Hematopoietic multipotent progenitor cell treated with erythropoietin and hydrocortisone succinate and interleukin-3 and kit ligand, for 15 days (in vitro differentiated cells): ENCODE results near the gene PRKCE.

Experiments used
- DNase-seq: peaks from one replicate; pipeline ENCODE4 v3.0.0-alpha.2; 2015; ENCODE audit warnings: low spot score

Gene PRKCE

DNA sequence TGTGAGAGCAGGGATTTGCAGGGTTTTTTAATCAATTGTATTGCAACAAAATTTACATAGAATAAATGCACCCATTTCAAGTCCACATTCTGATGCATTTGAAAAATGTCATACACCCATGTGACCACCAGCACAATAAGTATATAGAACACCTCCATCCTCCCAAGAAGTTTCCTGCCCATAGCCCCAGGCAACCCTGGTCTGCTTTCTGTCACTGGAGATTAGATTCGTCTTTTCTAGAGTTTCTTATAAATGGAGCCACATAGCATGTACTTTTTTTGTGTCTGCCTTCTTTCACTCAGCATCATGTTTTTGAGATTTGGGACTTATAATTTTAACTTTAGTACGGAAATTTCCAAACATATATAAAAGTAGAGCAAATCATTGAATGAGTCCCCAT lies 518.6 kb downstream of the PRKCE start:
- no peak for DNase-seq

- DNase-seq = no peak
Observed at GRCh38 chr2:46170611-46171350, 519.3 kb downstream of the PRKCE start.

DNA sequence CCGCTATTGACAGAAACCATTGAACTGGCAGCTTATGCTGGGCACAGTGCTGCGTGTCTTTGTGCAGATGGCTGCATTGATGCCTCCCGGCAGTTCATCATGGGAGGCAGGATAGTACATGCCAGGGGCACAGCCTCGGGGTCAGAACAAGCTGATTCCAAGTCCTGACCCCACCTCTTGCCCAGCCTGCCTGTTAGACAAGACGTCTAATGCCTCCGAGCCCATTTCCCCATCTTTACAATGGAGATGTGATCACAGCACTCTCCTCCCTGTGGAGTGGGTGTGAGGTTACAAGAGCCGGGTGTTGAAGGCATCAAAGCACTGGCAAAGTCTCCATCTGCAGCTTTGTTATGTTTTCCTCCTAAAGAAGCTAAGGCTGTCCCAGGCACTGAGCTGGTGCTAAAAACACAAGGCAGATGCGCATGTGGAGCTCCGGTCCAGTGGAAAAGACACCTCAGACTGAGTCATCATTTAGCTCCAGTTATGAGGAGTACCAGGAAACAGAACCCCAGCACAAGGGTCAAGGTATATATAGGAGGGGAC lies 520.0 kb downstream of the PRKCE start:
- DNase-seq = no peak

- no peak for DNase-seq
Observed at GRCh38 chr2:46171996-46172546, 520.6 kb downstream of the PRKCE start.

DNA sequence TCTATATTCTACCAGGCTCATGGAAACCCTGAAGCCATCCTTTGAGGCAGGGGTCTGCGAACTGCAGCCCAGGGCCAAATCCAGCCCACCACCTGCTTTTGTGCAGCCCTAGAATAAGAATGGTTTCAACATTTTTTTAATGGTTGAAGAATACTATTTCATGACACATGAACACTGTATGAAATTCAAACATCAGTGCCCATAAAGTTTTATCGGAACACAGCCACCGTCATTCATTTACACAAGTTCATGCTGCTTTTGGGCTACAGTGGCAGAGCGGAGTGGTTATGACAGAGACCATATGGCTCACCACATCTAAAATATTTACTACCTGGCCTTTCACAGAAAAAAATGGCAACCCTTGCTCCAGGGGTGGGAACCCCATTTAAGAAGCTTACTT lies 521.6 kb downstream of the PRKCE start:
- DNase-seq = no peak

DNA sequence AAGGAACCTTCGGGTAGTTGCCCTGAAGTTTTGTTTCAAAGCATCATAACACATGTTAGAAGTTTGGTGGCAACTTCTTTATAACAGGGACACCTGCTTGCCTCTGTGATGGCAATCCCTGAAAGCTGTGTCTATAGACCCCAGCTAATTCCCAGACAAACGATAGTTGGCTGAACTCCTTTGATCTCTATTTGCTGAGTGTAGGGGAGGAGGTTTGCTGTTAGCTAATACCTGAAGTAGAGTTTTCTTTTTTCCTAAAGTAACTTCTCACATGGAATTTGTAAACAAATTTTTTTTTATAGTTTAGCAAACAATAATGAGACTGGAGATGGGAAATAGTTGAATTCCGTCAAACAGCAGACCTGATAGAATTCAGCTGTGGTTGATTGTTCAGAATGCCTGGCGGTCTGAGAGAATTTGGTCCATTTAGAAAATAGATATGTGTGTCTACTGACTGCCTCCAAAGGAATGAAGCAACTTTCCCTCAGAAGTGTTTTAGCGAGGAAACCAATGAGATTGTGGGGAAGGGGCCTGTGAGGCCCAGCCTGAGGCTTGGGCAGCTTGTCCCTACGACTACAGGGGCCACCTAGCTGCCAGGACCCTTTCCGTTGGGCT lies 522.3 kb downstream of the PRKCE start:
- DNase-seq = no peak

DNA sequence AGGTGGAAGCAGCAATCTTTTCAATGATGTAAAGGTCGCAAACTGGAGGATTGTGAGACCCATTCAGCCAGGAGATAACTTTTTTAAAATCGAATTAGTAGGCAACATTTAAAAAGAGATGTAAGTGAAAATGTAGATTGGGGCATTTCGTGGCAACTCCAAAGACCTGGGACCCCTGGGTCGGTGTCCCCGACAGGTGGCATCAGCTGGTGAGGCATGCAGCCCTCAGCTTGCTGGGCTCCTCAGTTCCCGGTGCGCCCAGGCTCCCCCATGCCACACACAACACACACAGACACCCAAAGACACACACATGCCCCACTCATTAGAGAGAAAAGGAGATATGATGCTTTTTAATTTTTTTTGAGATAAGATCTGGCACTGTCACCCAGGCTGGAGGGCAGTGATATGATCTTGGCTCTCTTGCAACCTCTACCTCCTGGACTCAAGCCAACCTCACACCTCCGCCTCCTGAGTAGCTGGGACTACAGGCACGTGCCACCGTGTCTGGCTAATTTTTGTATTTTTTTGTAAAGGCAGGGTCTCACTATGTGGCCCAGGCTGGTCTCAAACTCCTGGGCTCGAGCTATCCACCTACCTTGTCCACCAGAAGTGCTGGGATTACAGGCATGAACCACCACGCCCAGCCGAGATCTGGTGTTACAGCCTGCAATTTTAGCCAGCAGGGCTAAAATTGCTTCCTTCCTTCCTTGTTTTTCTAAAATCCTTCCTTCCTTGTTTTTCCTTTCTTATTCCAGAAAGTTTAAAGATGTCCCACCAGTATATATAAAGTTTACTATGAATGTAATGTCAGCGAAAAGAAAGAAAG lies 523.1 kb downstream of the PRKCE start:
- DNase-seq = no peak

- DNase-seq = no peak
Observed at GRCh38 chr2:46175419-46175818, 523.9 kb downstream of the PRKCE start.

DNA sequence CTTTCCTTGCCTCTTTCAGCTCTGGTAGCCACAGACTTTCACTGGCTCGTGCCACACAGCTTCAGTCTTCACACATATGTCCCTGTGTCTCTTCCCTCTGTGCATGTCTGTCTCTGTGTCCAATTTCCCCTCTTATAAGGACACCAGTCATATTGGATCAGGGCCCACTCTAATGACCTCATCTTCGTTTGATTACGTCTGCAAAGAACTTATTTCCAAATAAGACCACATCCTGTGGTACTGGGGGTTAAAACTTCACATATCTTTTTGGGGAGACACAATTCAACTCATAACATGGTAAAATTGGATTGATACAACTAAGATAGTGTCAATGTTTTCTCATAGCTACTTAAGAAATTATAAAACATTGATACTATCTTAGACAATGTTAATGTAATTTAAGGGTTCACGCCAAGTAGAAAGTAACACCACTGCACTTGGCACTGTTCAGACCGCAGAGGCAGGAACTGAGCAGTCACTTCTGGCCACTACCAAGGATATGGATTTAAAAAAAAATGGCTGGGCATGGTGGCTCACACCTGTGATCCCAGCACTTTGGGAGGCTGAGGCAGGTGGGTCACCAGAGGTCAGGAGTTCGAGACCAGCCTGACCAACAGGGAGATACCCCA lies 526.1 kb downstream of the PRKCE start:
- DNase-seq = no peak

DNA sequence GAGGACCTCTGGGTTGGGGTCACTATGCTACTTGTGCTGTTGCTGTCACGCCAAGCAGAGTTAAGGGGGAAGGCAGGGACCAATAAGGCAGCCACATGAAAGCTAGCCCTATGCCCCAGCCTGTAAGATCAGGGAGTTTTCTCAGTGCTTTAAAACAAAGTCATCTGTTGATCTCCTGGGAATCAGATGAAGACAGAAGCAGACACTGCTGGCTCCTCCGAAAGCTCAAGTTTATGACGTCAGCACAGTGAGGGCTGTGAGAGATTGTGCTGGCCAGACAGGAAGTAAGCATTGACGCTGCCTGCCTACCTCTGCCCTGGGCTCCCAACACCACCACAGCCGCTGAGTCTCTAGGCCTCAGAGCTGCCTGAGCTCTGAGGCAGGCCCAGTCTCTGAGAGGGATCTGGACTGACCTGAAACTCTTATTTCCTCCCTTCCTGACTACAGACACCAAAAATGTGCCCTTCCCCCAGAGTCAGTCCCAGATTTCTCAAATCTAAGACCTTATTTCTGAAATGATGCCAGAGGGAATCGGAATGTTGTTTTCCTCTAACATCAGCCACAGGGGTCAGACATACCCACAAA lies 527.7 kb downstream of the PRKCE start:
- DNase-seq = no peak

- no peak for DNase-seq
Observed at GRCh38 chr2:46180189-46180588, 528.7 kb downstream of the PRKCE start.

DNA sequence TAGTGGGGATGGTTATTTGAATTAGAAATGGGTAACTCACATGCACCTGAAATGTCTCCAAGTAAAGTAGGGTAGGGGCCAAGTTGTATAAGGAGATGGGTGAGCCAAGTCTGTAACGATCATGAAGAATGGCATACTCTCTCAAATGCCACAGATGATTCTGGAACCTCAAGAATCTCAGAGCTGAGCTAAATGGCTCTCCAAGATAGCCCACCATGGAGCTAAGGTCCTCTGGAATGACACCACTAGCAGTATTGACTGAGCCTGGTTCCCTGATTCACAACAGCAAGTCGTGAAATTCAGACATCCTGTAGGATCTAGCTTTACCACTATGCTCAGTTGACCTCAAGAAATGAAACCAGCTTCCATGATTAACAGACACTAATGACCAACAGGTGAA lies 529.8 kb downstream of the PRKCE start:
- no peak for DNase-seq

GRCh38 chr2:46181789-46182530 lies 530.5 kb downstream of the PRKCE start:
- no peak for DNase-seq

DNA sequence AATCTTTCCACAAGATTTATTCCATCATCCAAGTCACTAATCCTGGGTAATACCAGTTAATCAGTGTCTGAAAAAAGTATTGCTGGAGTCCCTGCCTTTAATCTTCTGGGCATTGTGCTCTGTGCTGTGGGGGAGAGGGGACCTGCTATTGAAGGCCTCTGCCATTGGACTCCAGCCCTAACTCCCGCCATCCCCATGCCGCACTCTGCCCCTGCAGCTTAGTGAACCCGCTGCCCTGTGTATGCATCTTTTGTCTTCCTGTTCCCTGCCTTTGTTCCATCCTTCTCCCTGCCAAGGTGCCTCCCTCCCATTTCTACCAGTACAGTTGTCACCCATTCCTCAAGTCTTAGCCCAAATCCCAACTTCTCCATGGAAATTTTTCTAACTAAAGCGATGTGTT lies 532.0 kb downstream of the PRKCE start:
- DNase-seq = no peak

GRCh38 chr2:46184794-46185583 lies 533.5 kb downstream of the PRKCE start:
- no peak for DNase-seq

DNA sequence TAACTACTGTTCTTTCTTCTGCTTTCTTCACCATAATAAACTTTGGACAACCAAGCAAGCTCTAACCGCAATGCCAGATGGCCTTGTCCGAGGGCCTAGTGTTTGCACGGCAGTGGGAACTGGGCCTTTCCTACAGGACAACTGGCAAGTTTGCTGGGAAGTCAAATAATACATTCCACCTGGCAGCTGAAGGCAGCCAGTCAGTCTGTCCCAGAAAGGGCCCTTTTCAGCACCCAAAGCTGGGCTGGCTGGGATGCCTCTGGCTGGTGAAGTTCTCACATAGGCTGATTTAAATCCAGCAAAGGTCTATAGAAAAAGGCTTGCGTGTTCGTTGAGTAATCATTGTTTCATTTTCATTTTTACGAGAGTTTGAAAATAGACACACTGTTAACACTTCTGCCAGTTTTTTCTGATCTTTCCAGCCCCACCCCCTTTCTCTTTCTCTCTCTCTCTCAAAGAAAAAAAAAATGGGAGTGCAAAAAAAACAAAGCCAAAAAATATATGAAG lies 535.7 kb downstream of the PRKCE start:
- DNase-seq = no peak

- DNase-seq = no peak
Observed at GRCh38 chr2:46188041-46188716, 536.7 kb downstream of the PRKCE start.

- DNase-seq = no peak
Observed at GRCh38 chr2:46193356-46193755, 541.9 kb downstream of the PRKCE start.

- no peak for DNase-seq
Observed at GRCh38 chr2:46193855-46194254, 542.4 kb downstream of the PRKCE start.
